Measurements from ENCODE around the gene PSMD13. TPM values are rescaled to one million over a fixed set of nuclear protein-coding genes. Genes with fewer than 3 reads are reported as not detected.

The PSMD13 gene
- total and polyA plus RNA-seq, 2 of the 13 experiments (the other 11 are each of a cell fraction or from before 2014, with no cell fraction given) = 83.0 to 117 TPM

DNA sequence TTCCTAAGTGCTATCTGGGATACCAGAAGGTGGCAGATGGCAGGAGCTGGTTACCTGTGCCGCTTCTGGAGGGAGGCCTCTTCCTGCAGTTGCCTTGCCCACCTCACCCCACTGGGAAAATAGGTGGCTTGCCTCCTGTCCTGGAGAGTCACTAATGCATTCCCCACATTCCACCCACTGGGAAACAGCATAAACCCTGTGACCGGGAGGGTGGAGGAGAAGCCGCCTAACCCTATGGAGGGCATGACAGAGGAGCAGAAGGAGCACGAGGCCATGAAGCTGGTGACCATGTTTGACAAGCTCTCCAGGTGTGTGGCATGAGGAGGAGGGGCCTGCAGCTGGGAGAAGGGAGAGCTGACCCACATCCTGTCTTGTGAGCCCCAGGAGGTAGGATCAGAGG, 23.7 kb upstream of the PSMD13 start (continued):
- TF ChIP-seq KIAA2018 (CRISPR knock-in tag; IDR thresholded peaks at IDR 0.05; ENCODE audit: borderline replicate concordance) (no peak), ATRX (CRISPR knock-in tag; IDR thresholded peaks at IDR 0.05; ENCODE audit: borderline replicate concordance) (no peak), PATZ1 (CRISPR knock-in tag; IDR thresholded peaks at IDR 0.05) (no peak), ZNF367 (CRISPR knock-in tag; IDR thresholded peaks at IDR 0.05; ENCODE audit: borderline replicate concordance) (no peak), ZNF274 (CRISPR knock-in tag; IDR thresholded peaks at IDR 0.05) (no peak), ARNT2 (CRISPR knock-in tag; IDR thresholded peaks at IDR 0.05; ENCODE audit: low read depth) (no peak)

Data from HepG2 (cell line).